LNCAP (cell line): Measurements from ENCODE around the gene CFAP65.

Experiments
- TF ChIP-seq, protein P1 (sequence below): fragments of 450-650 bp; IDR thresholded peaks from 2 replicates; pipeline ENCODE4 v1.5.1; 2017; ENCODE audit warnings: mild to moderate bottlenecking

Gene CFAP65, protein sequence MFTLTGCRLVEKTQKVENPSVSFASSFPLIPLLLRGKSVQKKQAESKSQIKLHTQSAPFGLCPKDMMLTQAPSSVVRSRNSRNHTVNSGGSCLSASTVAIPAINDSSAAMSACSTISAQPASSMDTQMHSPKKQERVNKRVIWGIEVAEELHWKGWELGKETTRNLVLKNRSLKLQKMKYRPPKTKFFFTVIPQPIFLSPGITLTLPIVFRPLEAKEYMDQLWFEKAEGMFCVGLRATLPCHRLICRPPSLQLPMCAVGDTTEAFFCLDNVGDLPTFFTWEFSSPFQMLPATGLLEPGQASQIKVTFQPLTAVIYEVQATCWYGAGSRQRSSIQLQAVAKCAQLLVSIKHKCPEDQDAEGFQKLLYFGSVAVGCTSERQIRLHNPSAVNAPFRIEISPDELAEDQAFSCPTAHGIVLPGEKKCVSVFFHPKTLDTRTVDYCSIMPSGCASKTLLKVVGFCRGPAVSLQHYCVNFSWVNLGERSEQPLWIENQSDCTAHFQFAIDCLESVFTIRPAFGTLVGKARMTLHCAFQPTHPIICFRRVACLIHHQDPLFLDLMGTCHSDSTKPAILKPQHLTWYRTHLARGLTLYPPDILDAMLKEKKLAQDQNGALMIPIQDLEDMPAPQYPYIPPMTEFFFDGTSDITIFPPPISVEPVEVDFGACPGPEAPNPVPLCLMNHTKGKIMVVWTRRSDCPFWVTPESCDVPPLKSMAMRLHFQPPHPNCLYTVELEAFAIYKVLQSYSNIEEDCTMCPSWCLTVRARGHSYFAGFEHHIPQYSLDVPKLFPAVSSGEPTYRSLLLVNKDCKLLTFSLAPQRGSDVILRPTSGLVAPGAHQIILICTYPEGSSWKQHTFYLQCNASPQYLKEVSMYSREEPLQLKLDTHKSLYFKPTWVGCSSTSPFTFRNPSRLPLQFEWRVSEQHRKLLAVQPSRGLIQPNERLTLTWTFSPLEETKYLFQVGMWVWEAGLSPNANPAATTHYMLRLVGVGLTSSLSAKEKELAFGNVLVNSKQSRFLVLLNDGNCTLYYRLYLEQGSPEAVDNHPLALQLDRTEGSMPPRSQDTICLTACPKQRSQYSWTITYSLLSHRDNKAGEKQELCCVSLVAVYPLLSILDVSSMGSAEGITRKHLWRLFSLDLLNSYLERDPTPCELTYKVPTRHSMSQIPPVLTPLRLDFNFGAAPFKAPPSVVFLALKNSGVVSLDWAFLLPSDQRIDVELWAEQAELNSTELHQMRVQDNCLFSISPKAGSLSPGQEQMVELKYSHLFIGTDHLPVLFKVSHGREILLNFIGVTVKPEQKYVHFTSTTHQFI (N-terminal part only)

DNA sequence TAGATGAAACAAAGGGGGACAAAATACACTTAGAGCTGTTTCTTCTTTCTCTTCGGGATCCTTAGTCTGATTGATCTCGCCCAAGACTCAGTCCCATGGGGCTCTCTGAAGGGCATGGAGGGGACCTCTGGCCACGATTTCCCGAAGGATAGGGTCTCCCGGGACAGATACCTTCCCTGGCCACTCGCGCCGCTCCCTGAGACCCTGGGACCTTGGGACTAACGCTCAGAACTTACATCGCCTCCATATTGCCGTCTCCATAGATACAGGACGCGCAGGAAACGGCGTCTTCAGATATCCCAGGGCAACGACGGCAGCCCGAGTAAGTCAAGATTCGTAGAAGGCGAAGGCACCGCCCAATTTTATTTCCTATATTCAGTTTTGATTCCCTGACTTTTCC is at the start of gene CFAP65:
Gene CFAP65, minus strand, starts transcription at position 265 of the 400 bp plus-strand sequence. CDS start 2,468 bp downstream, outside the sequence.
- TF ChIP-seq, protein P1, sequence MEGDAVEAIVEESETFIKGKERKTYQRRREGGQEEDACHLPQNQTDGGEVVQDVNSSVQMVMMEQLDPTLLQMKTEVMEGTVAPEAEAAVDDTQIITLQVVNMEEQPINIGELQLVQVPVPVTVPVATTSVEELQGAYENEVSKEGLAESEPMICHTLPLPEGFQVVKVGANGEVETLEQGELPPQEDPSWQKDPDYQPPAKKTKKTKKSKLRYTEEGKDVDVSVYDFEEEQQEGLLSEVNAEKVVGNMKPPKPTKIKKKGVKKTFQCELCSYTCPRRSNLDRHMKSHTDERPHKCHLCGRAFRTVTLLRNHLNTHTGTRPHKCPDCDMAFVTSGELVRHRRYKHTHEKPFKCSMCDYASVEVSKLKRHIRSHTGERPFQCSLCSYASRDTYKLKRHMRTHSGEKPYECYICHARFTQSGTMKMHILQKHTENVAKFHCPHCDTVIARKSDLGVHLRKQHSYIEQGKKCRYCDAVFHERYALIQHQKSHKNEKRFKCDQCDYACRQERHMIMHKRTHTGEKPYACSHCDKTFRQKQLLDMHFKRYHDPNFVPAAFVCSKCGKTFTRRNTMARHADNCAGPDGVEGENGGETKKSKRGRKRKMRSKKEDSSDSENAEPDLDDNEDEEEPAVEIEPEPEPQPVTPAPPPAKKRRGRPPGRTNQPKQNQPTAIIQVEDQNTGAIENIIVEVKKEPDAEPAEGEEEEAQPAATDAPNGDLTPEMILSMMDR, result no peak

DNA sequence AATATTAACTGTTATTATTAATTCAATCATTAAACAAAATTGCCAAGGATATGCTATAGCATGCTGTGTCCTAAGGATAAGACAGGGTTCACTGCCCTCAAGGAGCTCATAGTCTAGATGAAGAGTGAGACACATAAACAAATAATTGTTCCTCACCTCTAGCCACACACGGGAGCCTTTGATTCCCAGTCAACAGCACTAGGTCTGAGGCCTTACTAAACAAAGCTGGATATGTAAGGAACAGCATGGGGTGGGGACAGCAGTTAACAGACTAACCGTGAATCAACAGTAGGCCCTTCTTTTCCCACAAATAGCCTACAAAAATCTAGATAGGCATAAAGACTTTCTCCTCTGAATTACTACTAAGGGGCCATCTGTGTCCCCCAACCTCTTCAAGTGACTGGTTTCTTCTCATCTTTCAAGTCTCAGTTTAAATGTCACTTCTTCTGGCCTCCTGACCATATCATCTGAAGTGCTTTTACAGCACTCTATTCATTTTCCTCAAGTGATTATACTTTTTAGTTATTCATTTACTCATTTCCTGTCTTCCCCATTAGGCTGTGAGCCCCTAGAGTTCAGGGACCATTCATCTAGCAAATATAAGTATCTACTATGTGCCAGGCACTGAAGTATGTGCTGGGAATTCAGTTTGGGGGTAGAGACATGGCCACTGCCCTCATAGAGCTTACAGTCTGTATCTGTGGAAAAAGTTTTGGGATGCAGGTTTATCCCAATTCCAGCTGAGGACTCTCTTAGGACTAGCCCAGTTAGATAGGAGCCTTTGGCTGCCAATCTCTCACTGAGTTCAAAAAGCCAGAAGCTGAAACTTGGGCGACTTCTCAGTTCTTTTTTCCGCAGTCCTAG is 49.4 kb upstream of the CFAP65 start:
- TF ChIP-seq, protein P1, result no peak

- TF ChIP-seq, protein P1, result no peak
Observed at GRCh38 chr2:219089330-219089729, 48.0 kb upstream of the CFAP65 start.

DNA sequence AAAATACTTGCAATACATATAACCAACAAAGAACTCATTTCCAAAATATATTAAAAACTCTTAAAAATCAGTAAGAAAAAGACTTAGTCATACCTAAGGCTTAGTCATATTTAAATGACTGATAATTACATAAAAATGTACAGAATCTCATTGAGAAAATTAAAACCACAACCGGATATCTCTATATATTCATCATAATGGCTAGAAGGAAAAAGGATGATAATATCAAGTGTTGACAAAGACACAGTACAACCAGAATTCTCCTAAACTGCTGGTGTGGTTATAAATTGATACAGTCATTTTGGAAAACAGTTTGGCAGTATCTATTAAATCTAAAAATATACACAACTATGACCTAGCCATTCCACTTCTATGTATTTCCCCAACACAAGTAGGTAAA is 46.5 kb upstream of the CFAP65 start:
- TF ChIP-seq, protein P1, result no peak

DNA sequence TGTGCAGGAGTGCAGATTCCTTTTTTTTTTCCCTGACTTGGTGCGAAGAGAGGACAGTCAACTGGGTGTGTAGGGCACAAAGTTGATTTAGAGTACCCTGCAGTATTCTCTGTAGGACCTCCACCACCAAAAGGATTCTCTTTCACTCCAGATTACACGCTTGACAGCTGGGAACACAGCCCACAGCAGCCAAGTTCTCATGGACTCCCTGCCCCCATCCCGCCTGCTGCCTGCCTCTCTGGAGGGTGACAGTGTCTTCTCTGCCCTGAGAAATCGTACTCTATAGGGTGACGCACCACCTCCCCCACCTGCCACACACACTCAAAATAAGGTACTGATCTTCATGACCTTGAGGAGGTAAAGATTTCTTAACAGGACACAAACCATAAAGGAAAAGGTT is 46.0 kb upstream of the CFAP65 start:
- TF ChIP-seq, protein P1, result no peak

- TF ChIP-seq, protein P1, result no peak
Observed at GRCh38 chr2:219086196-219086595, 44.9 kb upstream of the CFAP65 start.
